HG03039 (cell line): ENCODE results near the gene HNRNPR.
"Not testable (repeated sequence)": the region's sequence is repeated elsewhere in the genome, so short reads cannot be mapped to it uniquely, and the experiment has no call there.

ENCODE experiments used
- ATAC-seq: cut with Tn5 transposase; IDR thresholded peaks from one replicate; pipeline ENCODE4 v1.9.1; 2021; ENCODE audit warnings: mild to moderate bottlenecking, moderate library complexity; ENCODE audit not compliant: unreplicated experiment

Gene HNRNPR

GRCh38 chr1:23344111-23344986, at the start of gene HNRNPR:
TSS of gene HNRNPR (minus strand) at chr1:23344284. CDS start at chr1:23341008, 3,276 bp downstream.
- ATAC-seq = peak; percentile 89

DNA sequence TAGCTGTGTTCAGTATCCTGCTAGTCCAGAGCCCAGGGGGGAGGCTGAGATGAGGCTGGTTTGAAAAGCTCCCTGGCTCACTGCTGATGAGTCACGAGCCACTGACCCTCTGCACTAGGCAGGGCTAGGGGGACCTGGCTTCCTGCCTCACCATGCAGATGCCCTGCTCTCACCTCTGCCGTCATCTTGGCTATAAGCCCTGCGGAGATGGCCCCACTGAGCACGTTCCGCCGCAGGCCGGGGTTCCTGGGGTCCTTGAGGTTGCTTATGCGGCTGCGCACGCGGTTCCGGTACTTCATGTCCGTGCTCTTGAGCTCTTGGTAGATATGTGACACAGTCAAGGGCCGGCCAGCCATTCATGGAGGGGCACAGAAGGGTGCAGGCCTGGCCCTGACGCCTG, 49.6 kb upstream of the HNRNPR start:
- ATAC-seq = no peak

GRCh38 chr1:23392125-23392855, 48.2 kb upstream of the HNRNPR start:
- ATAC-seq = no peak

GRCh38 chr1:23389837-23390321, 45.8 kb upstream of the HNRNPR start:
- no peak for ATAC-seq

DNA sequence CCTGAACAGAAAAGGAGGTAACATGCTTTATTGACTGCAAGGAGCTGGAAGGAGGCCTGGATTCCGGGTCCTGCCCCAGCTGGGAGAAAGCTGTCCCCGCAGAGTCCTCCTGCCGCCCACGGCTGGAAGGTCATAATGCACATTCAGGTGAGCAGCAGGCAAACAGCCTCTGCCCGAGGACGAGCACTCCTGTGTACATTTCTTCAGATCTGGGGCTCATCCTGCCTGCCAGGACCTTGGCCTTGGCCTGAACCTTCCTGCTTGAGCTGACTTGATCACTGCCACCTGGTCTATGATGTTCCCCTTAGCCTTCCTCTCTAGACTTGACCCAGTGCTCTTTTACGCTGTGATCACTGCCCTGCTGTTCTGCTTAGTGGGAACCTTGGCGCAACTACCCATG, 43.4 kb upstream of the HNRNPR start:
- no peak for ATAC-seq

GRCh38 chr1:23385119-23385621, 41.1 kb upstream of the HNRNPR start:
- no peak for ATAC-seq

GRCh38 chr1:23384312-23385058, 40.4 kb upstream of the HNRNPR start:
- no peak for ATAC-seq

DNA sequence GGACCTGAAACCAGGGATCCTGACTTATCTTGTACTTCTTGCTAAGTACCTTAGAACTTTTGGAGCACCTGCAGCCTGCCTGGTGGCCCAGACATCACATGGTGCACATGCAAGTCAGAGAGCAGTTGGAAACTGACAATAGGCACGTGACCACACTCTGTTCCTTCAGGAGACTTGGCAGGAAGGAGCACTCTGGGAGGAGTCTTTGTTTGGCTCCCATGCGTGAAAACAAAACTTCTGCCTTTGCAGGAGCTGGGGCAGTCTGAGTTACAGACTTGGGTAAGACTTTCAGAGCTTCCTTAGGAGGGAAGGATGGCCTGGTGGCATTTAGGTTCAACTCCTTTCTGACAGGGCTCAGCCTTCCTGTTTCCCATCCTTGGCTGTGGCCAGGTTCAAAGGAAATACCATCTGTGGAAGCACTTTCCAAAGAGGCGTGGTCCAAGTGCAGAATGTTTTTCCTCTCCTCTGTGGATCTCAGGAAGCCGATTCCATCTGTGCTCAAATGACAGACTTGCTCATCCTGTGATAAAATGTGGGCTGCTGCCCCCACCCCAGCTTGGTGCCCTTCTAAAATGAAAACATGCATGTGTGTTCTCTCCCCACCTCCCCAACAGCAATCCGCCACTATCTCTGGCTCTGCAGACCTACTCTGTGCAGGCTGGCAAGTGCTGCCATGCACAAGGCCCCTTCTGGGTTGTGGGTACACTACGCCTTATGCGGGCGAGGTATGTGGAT, 39.7 kb upstream of the HNRNPR start:
- no peak for ATAC-seq

GRCh38 chr1:23381233-23381885, 37.3 kb upstream of the HNRNPR start:
- no peak for ATAC-seq

- ATAC-seq = no peak
These were observed 36.6 kb upstream of the HNRNPR start for GRCh38 chr1:23380719-23381118.

DNA sequence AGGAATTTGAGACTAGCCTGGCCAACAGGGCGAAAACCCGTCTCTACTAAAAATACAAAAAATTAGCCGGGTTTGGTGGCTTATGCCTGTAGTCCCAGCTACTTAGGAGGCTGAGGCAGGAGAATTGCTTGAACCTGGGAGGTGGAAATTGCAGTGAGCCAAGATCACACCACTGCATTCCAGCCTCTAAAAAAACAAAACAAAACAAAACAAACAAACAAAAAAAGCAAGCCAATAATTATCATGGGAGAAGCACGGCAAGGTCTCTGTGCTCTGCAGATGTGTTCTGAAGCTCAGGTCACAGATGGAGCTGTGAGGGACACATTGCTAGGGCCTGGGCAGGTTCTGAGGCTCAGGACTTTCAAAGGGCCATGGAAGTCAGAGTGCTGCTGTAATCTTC, 36.2 kb upstream of the HNRNPR start:
- not testable (repeated sequence) for ATAC-seq

- ATAC-seq = no peak
These were observed 33.1 kb upstream of the HNRNPR start for GRCh38 chr1:23376890-23377811.

- ATAC-seq = not testable (repeated sequence)
These were observed 30.1 kb upstream of the HNRNPR start for GRCh38 chr1:23374079-23374735.

- ATAC-seq = no peak
These were observed 28.1 kb upstream of the HNRNPR start for GRCh38 chr1:23371987-23372880.

DNA sequence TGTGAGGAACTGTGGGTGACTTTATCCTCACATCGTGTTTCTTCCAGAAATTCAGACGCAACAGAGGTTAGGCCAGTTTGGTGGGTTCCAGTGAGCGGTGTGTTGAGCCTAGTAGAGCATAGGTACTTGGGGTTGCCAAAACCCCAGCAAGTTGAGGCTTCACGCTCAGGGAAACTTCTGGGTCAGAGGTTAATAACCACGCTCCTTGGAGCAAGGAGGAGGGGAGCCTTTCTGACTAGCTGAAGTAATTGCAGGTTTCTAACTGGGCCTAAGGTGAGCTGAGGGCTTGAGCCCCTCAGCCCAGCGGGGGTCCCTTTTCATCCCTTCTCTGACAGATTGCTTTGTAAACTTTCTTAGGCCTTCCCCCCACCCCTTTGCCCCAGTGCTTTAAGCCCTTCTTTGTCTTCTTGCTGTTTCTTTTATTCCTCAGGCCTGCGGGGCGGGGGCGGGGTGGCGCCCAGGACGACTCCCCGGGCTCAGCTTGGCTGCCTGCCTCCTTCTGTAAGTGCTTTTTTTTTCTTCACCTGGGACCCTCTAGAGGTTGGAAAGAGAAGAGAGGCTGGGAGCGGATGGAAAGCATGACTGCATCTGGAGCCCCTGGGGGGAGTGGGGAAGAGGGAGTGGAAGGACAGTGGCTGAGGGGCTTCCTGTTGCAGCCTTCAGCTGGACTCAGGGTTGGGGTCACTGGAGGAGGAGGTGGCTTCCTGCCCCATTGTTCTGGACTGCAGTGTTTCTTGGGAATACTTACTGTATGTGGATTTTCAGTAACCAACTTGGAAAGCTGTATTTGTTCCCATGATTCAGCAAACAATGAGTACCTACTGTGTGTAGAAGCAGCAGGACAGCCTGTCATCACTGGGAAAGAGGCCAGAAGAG, 26.9 kb upstream of the HNRNPR start:
- ATAC-seq = no peak

DNA sequence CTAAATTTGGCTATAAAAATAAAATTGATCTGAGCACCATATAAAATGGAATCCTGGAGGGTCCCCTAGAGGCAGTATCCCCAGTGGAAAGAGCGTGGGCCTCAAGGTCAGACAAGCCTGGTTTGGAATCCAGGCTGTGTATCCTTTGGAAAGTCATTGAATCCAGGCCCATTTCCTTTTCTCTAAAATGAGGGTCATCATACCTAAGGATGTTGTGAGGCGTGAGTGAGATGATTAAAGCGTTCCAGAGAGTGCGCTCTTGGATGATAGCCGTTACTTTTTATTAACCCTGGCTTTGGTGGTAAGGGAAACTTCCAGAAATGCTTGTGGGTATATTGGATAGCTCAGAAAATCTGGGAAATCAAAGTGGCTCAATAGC, 26.2 kb upstream of the HNRNPR start:
- no peak for ATAC-seq
